CD14-positive monocyte (primary cell): ENCODE measurements around the gene WDR45B. TPM values are rescaled to one million over a fixed set of nuclear protein-coding genes. Genes with fewer than 3 reads are reported as not detected.

Source experiments
- DNase-seq, 3 donors: peaks; one replicate each; pipeline ENCODE4 v3.0.0-alpha.2; 2011 to 2022
- H2AFZ ChIP-seq: 2 replicates; pipeline ENCODE4 v1.6.0; 2012; ENCODE audit warnings: mild to moderate bottlenecking, low read depth, low read length, inconsistent platforms; ENCODE audit not compliant: insufficient read depth, poor library complexity, severe bottlenecking
- H3K27ac ChIP-seq, 2 donors: 1 replicate in 1 of 2; 2 replicates in 1 of 2; pipeline ENCODE4 v1.5.1; 2012 to 2013; ENCODE audit warnings: low read length in 2 of 2, control low read depth in 1 of 2, inconsistent platforms in 1 of 2, low read depth in 1 of 2, mild to moderate bottlenecking in 1 of 2
- H3K27me3 ChIP-seq, 2 donors: one replicate each; pipeline versions ENCODE4 v1.6.0 to v1.6.1; 2011 to 2013; ENCODE audit warnings: low read length in 2 of 2; ENCODE audit not compliant: control insufficient read depth in 2 of 2, insufficient read depth in 2 of 2
- H3K36me3 ChIP-seq, 2 donors: replicated peaks in 1 of 2; 1 replicate in 1 of 2; 2 replicates in 1 of 2; pipeline versions ENCODE4 v1.5.1 to v1.6.1; 2012 to 2013; ENCODE audit warnings: low read length in 2 of 2, control low read depth in 1 of 2, inconsistent platforms in 1 of 2, mild to moderate bottlenecking in 1 of 2; ENCODE audit not compliant: insufficient read depth in 2 of 2, control insufficient read depth in 1 of 2
- H3K4me1 ChIP-seq, 2 donors: 1 replicate in 1 of 2; 2 replicates in 1 of 2; pipeline versions ENCODE4 v1.5.1 to v1.6.1; 2012 to 2013; ENCODE audit warnings: low read length in 2 of 2, control low read depth in 1 of 2, inconsistent platforms in 1 of 2, mild to moderate bottlenecking in 1 of 2, moderate library complexity in 1 of 2; ENCODE audit not compliant: insufficient read depth in 2 of 2, control insufficient read depth in 1 of 2
- H3K4me2 ChIP-seq: replicated peaks from 2 replicates; pipeline ENCODE3; 2012; ENCODE audit warnings: low read length, moderate library complexity, mild to moderate bottlenecking; ENCODE audit not compliant: poor library complexity, severe bottlenecking; ENCODE audit errors: extremely low read depth
- H3K4me3 ChIP-seq, 3 experiments: fragments of 200-600 bp in 1 of 3; sonication (generic) in 1 of 3; replicated peaks in 1 of 3; 1 replicate in 2 of 3; 2 replicates in 1 of 3; pipeline ENCODE4 v1.5.1; 2011 to 2013; ENCODE audit warnings: low read length in 3 of 3, mild to moderate bottlenecking in 3 of 3, control low read depth in 2 of 3, low read depth in 2 of 3, inconsistent platforms in 1 of 3, moderate library complexity in 1 of 3
- H3K79me2 ChIP-seq: 2 replicates; pipeline ENCODE4 v1.6.0; 2012; ENCODE audit warnings: mild to moderate bottlenecking, control low read depth, inconsistent platforms, low read length, moderate library complexity; ENCODE audit not compliant: insufficient read depth
- H3K9ac ChIP-seq: 2 replicates; pipeline ENCODE4 v1.6.0; 2017; ENCODE audit warnings: low read length, mild to moderate bottlenecking; ENCODE audit not compliant: insufficient read depth, poor library complexity, severe bottlenecking
- H3K9me3 ChIP-seq, 2 donors: replicated peaks in 1 of 2; 1 replicate in 1 of 2; 2 replicates in 1 of 2; pipeline versions ENCODE4 v1.5.1 to v1.6.1; 2012 to 2013; ENCODE audit warnings: low read length in 2 of 2, control low read depth in 1 of 2; ENCODE audit not compliant: control insufficient read depth in 1 of 2, insufficient read depth in 1 of 2
- H4K20me1 ChIP-seq: 2 replicates; pipeline ENCODE4 v1.6.0; 2012; ENCODE audit warnings: mild to moderate bottlenecking, low read length, control low read depth, moderate library complexity; ENCODE audit not compliant: insufficient read depth
- H3K27ac Mint-ChIP-seq, 7 donors: one replicate each; pipeline ENCODE4 v1.8.0; 2020; ENCODE audit warnings: mild to moderate bottlenecking in 7 of 7, mixed read lengths in 7 of 7, moderate library complexity in 6 of 7, inconsistent platforms in 2 of 7
- H3K27me3 Mint-ChIP-seq, 3 donors: one replicate each; pipeline ENCODE4 v1.8.0; 2021 to 2022; ENCODE audit warnings: low read depth in 3 of 3, mild to moderate bottlenecking in 3 of 3, mixed read lengths in 3 of 3, moderate library complexity in 3 of 3, inconsistent platforms in 1 of 3
- H3K36me3 Mint-ChIP-seq, 2 donors: one replicate each; pipeline ENCODE4 v1.8.0; 2020; ENCODE audit warnings: mixed read lengths in 2 of 2, inconsistent platforms in 1 of 2, mild to moderate bottlenecking in 1 of 2
- H3K4me1 Mint-ChIP-seq: one replicate; pipeline ENCODE4 v1.8.0; 2020; ENCODE audit warnings: mild to moderate bottlenecking, mixed read lengths
- H3K4me3 Mint-ChIP-seq, 2 donors: one replicate each; pipeline ENCODE4 v1.8.0; 2020; ENCODE audit warnings: mild to moderate bottlenecking in 2 of 2, mixed read lengths in 2 of 2, moderate library complexity in 1 of 2
- H3K9me3 Mint-ChIP-seq, 7 donors: one replicate each; pipeline ENCODE4 v1.8.0; 2020 to 2022; ENCODE audit warnings: mixed read lengths in 7 of 7, mild to moderate bottlenecking in 6 of 7, moderate library complexity in 6 of 7, inconsistent platforms in 2 of 7
- CTCF ChIP-seq: fragments of 200-600 bp; IDR thresholded peaks from one replicate; pipeline ENCODE4 v1.8.0; 2022; ENCODE audit warnings: antibody characterized with exemption, mild to moderate bottlenecking
- WGBS: methylation state at CpG from one replicate; pipeline ENCODE4 v1.1.5; 2013; ENCODE audit warnings: missing lambda C conversion rate; ENCODE audit not compliant: insufficient coverage; 5-methylcytosine and 5-hydroxymethylcytosine counted together
- intact Hi-C, 2 donors: fragments of 100-400 bp; cut with micrococcal nuclease; formaldehyde crosslinking; loops; one replicate each; pipeline versions ENCODE4 v1.15.0 to v1.15.1; 2023
- polyA plus RNA-seq, 3 donors: library from polyadenylated mRNA; depleted of rRNA in 1 of 3; unstranded in 2 of 3; stranded (reverse) in 1 of 3; fragments of 300-500 nt in 2 of 3; fragments of >200 nt in 1 of 3; fragmentation: Illumina TruSeq in 2 of 3; gene quantifications; 1 replicate in 2 of 3; 2 replicates in 1 of 3; pipeline ENCODE4 v1.2.3, GENCODE V29; 2012 to 2021

The WDR45B gene
- polyA plus RNA-seq, 3 donors = 42.6 to 82.6 (median 60.3) TPM

- intact Hi-C loops = no loop called here
- H3K79me2 ChIP-seq = no peaks in the 10 kb centered on the region
- WGBS = 100% methylated on average over 9 of the region's 19 CpGs
- Mint-ChIP-seq H3K9me3 (peaks cover 5 to 11% (median 8%) of the 10 kb centered on the region in 7 donors), H3K27me3 (peaks cover 0 to 4% (median 4%) of the 10 kb centered on the region in 3 donors), H3K4me3 (no peak overlapping the region), H3K36me3 (no peaks in the 10 kb centered on the region), H3K4me1 (peaks cover 2% of the 10 kb centered on the region), H3K27ac (peak overlapping the region in 1 of 7 donors; percentile 22)
- no peaks in the 10 kb centered on the region for H3K36me3 ChIP-seq
- H3K4me2 ChIP-seq = no peak overlapping the region
- H3K9me3 ChIP-seq = peaks cover 0 to 5% of the 10 kb centered on the region in 2 donors
- H3K9ac ChIP-seq = no peak overlapping the region
- H3K4me3 ChIP-seq = no peak overlapping the region
- DNase-seq = no peak
- TF ChIP-seq CTCF = no peak
- no peak overlapping the region for H2AFZ ChIP-seq
- H3K27ac ChIP-seq = no peak overlapping the region
- no peaks in the 10 kb centered on the region for H3K27me3 ChIP-seq
- H3K4me1 ChIP-seq = peaks cover 0 to 3% of the 10 kb centered on the region in 2 donors
- no peaks in the 10 kb centered on the region for H4K20me1 ChIP-seq
Observed at GRCh38 chr17:82686366-82687324, 38.4 kb upstream of the WDR45B start.

GRCh38 chr17:82685291-82685690, 37.0 kb upstream of the WDR45B start:
- Histone ChIP-seq H3K27ac (no peak overlapping the region), H2AFZ (no peak overlapping the region), H3K4me1 (peaks cover 0 to 3% of the 10 kb centered on the region in 2 donors), H3K27me3 (no peaks in the 10 kb centered on the region), H3K9ac (no peak overlapping the region), H4K20me1 (no peaks in the 10 kb centered on the region), H3K36me3 (no peaks in the 10 kb centered on the region), H3K4me3 (no peak overlapping the region), H3K4me2 (no peak overlapping the region), H3K79me2 (no peaks in the 10 kb centered on the region), H3K9me3 (peaks cover 4 to 11% of the 10 kb centered on the region in 2 donors)
- H3K36me3 Mint-ChIP-seq = no peaks in the 10 kb centered on the region
- 96% methylated on average over 11 of the region's 12 CpGs for WGBS
- H3K9me3 Mint-ChIP-seq = peaks cover 5 to 21% (median 13%) of the 10 kb centered on the region in 7 donors
- no peak for TF ChIP-seq CTCF
- H3K4me3 Mint-ChIP-seq = no peak overlapping the region
- peaks cover 2% of the 10 kb centered on the region for H3K4me1 Mint-ChIP-seq
- no peak for DNase-seq
- intact Hi-C loops = no loop called here
- peaks cover 2 to 4% (median 4%) of the 10 kb centered on the region in 3 donors for H3K27me3 Mint-ChIP-seq
- H3K27ac Mint-ChIP-seq = no peak overlapping the region
